Type B pancreatic cell (in vitro differentiated cells): ENCODE measurements around the gene KSR1. TPM values are rescaled to one million over a fixed set of nuclear protein-coding genes. Genes with fewer than 3 reads are reported as not detected.

ENCODE experiments used
- DNase-seq: peaks from one replicate; pipeline ENCODE4 v3.0.0; 2021; ENCODE audit warnings: mixed read lengths; ENCODE audit not compliant: unreplicated experiment; ENCODE audit errors: extremely low spot score
- H3K27ac Mint-ChIP-seq: 2 replicates; pipeline ENCODE4 v1.8.0; 2021; ENCODE audit warnings: mild to moderate bottlenecking, mixed read lengths
- H3K27me3 Mint-ChIP-seq: 2 replicates; pipeline ENCODE4 v1.8.0; 2021; ENCODE audit warnings: mixed read lengths
- H3K36me3 Mint-ChIP-seq: 2 replicates; pipeline ENCODE4 v1.8.0; 2021; ENCODE audit warnings: mixed read lengths
- H3K4me1 Mint-ChIP-seq: one replicate; pipeline ENCODE4 v1.8.0; 2021; ENCODE audit warnings: mixed read lengths; ENCODE audit not compliant: unreplicated experiment
- H3K4me3 Mint-ChIP-seq: 2 replicates; pipeline ENCODE4 v1.8.0; 2021; ENCODE audit warnings: mild to moderate bottlenecking, mixed read lengths
- H3K9me3 Mint-ChIP-seq: 2 replicates; pipeline ENCODE4 v1.8.0; 2021; ENCODE audit warnings: mixed read lengths
- total RNA-seq: library from RNA; stranded (reverse); gene quantifications from 2 replicates; pipeline ENCODE4 v1.2.1, GENCODE V29; 2021; ENCODE audit warnings: low replicate concordance
- TF ChIP-seq, protein P1 (sequence below): fragments of 200-600 bp; sonication (generic); conservative IDR thresholded peaks from 2 replicates; pipeline ENCODE4 v1.5.0; 2021; ENCODE audit warnings: antibody characterized with exemption, mild to moderate bottlenecking

KSR1 gene
- total RNA-seq, 1 donor from 2014 or later = 57.8 TPM

DNA sequence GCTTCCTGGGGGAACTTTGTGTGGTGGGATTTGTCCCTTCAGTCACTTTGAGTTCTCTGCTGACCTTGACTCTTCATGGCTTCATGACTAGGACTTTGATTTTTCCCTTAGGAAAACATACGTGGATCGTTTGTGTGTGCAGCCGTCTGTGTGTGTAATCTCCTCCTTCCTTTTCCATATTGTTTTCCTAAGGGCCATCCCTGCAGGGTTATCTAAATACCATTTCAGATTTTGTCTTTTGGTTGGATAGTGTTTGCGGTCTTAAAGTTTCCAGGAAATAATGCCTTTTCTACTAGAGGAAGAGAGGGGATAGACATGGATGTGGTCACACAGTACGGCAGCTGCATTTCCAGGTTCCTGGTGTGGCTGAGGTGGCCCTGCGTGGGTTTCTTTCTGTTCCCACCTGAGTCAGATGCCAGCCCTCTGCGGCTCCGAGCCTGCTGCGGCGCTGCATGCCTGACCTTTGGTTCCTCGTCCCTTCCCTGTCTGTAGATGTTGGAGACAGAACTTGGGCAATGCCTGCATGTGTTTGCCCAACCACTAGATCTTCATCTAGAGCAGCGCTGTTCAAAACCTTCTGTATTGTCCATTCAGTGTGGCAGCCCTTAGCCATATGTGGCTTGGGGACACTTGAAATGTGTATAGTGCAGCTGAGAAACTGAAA lies 102.7 kb downstream of the KSR1 start:
- Mint-ChIP-seq H3K36me3 (peaks cover 8% of the 10 kb centered on the region), H3K9me3 (no peaks in the 10 kb centered on the region), H3K4me3 (no peak overlapping the region), H3K27me3 (no peaks in the 10 kb centered on the region), H3K4me1 (peaks cover 29% of the 10 kb centered on the region), H3K27ac (peak overlapping the region; percentile 51)
- TF ChIP-seq, protein P1, sequence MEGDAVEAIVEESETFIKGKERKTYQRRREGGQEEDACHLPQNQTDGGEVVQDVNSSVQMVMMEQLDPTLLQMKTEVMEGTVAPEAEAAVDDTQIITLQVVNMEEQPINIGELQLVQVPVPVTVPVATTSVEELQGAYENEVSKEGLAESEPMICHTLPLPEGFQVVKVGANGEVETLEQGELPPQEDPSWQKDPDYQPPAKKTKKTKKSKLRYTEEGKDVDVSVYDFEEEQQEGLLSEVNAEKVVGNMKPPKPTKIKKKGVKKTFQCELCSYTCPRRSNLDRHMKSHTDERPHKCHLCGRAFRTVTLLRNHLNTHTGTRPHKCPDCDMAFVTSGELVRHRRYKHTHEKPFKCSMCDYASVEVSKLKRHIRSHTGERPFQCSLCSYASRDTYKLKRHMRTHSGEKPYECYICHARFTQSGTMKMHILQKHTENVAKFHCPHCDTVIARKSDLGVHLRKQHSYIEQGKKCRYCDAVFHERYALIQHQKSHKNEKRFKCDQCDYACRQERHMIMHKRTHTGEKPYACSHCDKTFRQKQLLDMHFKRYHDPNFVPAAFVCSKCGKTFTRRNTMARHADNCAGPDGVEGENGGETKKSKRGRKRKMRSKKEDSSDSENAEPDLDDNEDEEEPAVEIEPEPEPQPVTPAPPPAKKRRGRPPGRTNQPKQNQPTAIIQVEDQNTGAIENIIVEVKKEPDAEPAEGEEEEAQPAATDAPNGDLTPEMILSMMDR = no peak
- DNase-seq = no peak

DNA sequence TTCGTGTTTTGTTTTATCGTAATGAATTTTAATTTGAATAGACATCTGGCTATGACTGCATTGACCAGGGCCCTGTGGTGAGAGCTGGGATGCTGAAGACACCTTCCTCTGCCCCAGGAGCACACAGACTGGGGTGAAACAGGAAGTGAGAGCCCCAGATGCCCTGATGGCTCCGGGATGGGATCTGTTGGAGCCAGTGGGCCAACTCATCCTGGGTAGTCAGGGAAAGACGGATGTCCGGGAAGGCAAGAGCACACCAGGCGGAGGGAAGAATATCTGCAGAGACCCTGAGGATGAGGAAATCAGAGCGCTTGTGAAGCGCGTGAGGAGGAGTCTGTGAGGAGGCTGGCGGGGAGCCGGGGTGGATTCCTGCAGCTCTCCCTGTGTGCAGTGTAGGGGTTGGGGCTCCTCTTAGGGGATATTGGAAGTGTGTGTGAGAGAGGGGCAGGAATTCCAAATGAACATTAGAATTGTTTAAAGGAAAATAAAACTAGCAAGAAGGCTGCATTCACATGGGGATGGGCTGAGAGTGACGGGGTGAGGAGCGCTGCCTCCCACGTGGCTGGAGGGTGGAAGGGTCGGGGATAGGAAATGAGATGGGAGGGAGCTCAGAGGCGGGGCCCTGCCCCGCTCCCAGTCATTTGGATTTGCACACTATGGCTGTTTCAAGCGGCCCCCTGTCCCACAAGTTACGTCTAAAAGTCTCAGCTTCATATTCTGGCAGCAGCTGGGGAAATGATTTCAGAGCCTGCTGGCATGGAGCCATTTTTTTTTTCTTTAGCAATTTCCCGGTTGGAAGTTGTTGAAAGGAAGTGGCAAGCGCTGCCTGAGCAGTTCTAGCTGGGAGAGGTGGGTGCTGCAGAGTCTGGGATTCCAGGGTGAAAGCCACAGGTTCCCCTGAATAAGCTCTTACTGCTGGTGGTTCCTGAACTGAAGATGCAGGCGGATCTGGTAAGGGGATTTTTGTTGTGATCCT lies 103.5 kb downstream of the KSR1 start:
- no peaks in the 10 kb centered on the region for H3K9me3 Mint-ChIP-seq
- H3K27ac Mint-ChIP-seq = peak overlapping the region; percentile 51
- H3K4me3 Mint-ChIP-seq = peak overlapping the region; percentile 42
- DNase-seq = no peak
- H3K4me1 Mint-ChIP-seq = peaks cover 29% of the 10 kb centered on the region
- H3K27me3 Mint-ChIP-seq = no peaks in the 10 kb centered on the region
- TF ChIP-seq, protein P1 = no peak
- H3K36me3 Mint-ChIP-seq = peaks cover 8% of the 10 kb centered on the region

DNA sequence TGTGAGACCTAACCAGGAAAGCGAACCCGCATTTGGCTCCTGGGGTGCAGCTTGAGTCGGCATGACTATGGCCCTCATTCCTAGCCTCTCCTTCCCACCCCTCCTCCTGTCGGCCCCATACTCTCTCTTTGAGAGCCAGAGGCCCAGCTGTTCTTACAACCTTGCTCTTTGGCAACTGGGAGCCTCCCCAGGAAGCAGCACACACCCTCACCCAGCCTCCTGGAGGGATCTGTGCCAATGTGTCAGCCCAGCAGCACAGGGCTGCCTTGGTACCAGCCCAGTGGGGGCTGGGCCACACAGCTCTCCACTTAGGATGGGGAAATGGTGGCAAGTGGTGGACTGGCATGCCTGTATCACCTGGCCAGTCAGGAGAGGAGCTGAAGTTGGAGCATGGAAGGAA lies 104.4 kb downstream of the KSR1 start:
- no peak overlapping the region for H3K4me3 Mint-ChIP-seq
- DNase-seq = no peak
- peaks cover 8% of the 10 kb centered on the region for H3K36me3 Mint-ChIP-seq
- TF ChIP-seq, protein P1 = no peak
- H3K27ac Mint-ChIP-seq = peak overlapping the region; percentile 51
- H3K4me1 Mint-ChIP-seq = peaks cover 23% of the 10 kb centered on the region
- no peaks in the 10 kb centered on the region for H3K9me3 Mint-ChIP-seq
- no peaks in the 10 kb centered on the region for H3K27me3 Mint-ChIP-seq

DNA sequence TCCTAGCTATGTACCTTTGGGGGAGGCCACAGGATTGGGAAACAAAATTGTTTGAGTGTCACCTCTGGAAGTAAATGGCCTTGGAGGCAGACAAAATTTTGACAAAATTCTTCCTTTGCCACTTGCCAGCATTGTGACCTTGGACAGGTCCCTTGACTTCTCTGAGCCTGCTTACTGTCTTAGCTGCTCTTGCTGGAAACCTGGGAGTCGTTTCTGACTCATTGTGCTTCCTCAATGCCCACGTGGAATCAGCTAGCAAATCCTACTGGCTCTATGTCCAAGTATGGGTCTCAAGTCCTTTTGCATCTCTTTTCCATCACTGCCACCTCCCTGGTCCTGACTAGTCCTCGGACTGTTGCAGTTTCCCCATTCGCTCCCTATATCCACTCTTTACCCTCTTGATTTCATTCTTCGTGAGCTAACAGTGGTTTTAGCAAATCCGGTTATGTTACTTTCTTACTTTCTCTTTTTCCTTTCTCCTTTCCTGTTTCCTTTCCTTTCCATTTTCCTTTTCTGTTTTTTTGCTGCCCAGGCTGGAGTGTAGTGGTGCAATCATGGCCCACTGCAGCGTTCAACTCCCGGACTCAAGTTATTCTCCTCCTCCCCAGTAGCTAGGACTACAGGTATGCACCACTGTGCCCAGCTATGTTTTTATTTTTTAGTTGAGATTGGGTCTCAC lies 106.7 kb downstream of the KSR1 start:
- Mint-ChIP-seq H3K27ac (no peak overlapping the region), H3K4me3 (no peak overlapping the region), H3K4me1 (peaks cover 30% of the 10 kb centered on the region), H3K9me3 (no peaks in the 10 kb centered on the region), H3K36me3 (peaks cover 8% of the 10 kb centered on the region), H3K27me3 (no peaks in the 10 kb centered on the region)
- DNase-seq = no peak
- TF ChIP-seq, protein P1 = no peak

DNA sequence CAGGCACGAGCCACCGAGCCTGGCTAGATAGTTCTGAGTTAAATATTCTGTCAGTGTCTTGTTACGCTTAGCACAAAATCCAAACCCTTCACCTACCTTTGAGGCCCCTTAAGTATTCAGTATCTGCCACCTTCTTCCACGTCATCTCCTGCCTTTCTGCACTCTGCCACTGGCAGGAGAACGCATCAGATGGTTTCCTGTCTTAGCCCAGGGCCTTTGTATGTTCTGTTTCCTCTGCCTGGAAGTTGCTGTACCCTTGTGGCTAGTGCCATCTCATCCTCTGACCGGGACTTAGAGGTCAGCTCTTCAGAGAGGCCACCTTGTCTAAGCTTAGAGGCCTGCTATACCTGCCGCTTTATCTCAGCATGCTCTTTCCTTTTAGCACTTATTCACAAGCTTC lies 107.3 kb downstream of the KSR1 start:
- Mint-ChIP-seq H3K27ac (no peak overlapping the region), H3K4me3 (no peak overlapping the region), H3K27me3 (no peaks in the 10 kb centered on the region), H3K4me1 (peaks cover 30% of the 10 kb centered on the region), H3K36me3 (peaks cover 8% of the 10 kb centered on the region), H3K9me3 (no peaks in the 10 kb centered on the region)
- no peak for DNase-seq
- TF ChIP-seq, protein P1 = no peak
